SK-N-SH treated with all-trans-retinoic acid at 6 μM for 48 hours (cell line): ENCODE measurements around the gene UNC5B.

Experiments
- ATAC-seq: fragments of 200-7000 bp; cut with Tn5 transposase; 3 replicates; pipeline ENCODE4 v1.9.1; 2020; ENCODE audit warnings: mild to moderate bottlenecking, moderate library complexity
- ARNTL ChIP-seq: fragments of 450-650 bp; formaldehyde crosslinking; IDR thresholded peaks from 2 replicates; pipeline ENCODE4 v1.5.0; 2020; ENCODE audit warnings: low read depth, mild to moderate bottlenecking, moderate library complexity, borderline replicate concordance
- CSRNP3 ChIP-seq: fragments of 250-450 bp; sonication (Bioruptor Pico); IDR thresholded peaks from 2 replicates; pipeline ENCODE4 v1.5.1; 2021; ENCODE audit warnings: mild to moderate bottlenecking, moderate library complexity
- ESRRG ChIP-seq: fragments of 250-450 bp; sonication (Bioruptor Pico); IDR thresholded peaks from 2 replicates; pipeline ENCODE4 v1.6.1; 2021; ENCODE audit warnings: mild to moderate bottlenecking
- GLIS3 ChIP-seq: fragments of 250-450 bp; sonication (Bioruptor Pico); IDR thresholded peaks from 2 replicates; pipeline ENCODE4 v1.5.0; 2020; ENCODE audit warnings: mild to moderate bottlenecking, moderate library complexity
- OSR1 ChIP-seq: fragments of 250-450 bp; sonication (Bioruptor Pico); IDR thresholded peaks from 2 replicates; pipeline ENCODE4 v1.8.0; 2022; ENCODE audit warnings: moderate library complexity, mild to moderate bottlenecking, inconsistent platforms
- TCF4 ChIP-seq: fragments of 250-450 bp; sonication (Bioruptor Pico); IDR thresholded peaks from 2 replicates; pipeline ENCODE4 v1.8.0; 2021; ENCODE audit warnings: mild to moderate bottlenecking, moderate library complexity, borderline replicate concordance
- TOX ChIP-seq: fragments of 250-450 bp; sonication (Bioruptor Pico); IDR thresholded peaks from 2 replicates; pipeline ENCODE4 v1.8.0; 2021; ENCODE audit warnings: mild to moderate bottlenecking, moderate library complexity, borderline replicate concordance
- TSHZ2 ChIP-seq: fragments of 250-450 bp; sonication (Bioruptor Pico); IDR thresholded peaks from 2 replicates; pipeline ENCODE4 v1.5.0; 2020; ENCODE audit warnings: mild to moderate bottlenecking, moderate library complexity
- ZFP3 ChIP-seq: fragments of 250-450 bp; sonication (Bioruptor Pico); IDR thresholded peaks from 2 replicates; pipeline ENCODE4 v1.5.0; 2020; ENCODE audit warnings: mild to moderate bottlenecking, moderate library complexity
- ZNF565 ChIP-seq: fragments of 450-650 bp; formaldehyde crosslinking; conservative IDR thresholded peaks from 2 replicates; pipeline ENCODE4 v1.5.0; 2020; ENCODE audit warnings: low read depth, mild to moderate bottlenecking, moderate library complexity

UNC5B gene

GRCh38 chr10:71232089-71232998, 20.0 kb downstream of the UNC5B start:
- TF ChIP-seq ARNTL (CRISPR knock-in tag) = no peak
- TF ChIP-seq TCF4 (CRISPR knock-in tag) = 0 out of 2 replicates have a peak, but pooled peaks have one; percentile 22
- TF ChIP-seq ESRRG = 0 out of 2 replicates have a peak, but pooled peaks have one; percentile 24
- TF ChIP-seq TOX (CRISPR knock-in tag) = no peak
- TF ChIP-seq ZFP3 (CRISPR knock-in tag) = 0 out of 2 replicates have a peak, but pooled peaks have one; percentile 20
- ATAC-seq = peak; percentile 60

- no peak for ATAC-seq
- TF ChIP-seq ESRRG = no peak
Measured at GRCh38 chr10:71233482-71233892, 21.1 kb downstream of the UNC5B start.

- no peak for TF ChIP-seq TCF4 (CRISPR knock-in tag)
- TF ChIP-seq TSHZ2 (CRISPR knock-in tag) = 0 out of 2 replicates have a peak, but pooled peaks have one; percentile 2
Measured at GRCh38 chr10:71234004-71234894, 21.9 kb downstream of the UNC5B start.

GRCh38 chr10:71234970-71235685, 22.8 kb downstream of the UNC5B start:
- peak; percentile 77 for ATAC-seq
- peak; percentile 76 for TF ChIP-seq TSHZ2 (CRISPR knock-in tag)
- TF ChIP-seq ZFP3 (CRISPR knock-in tag) = no peak
- TF ChIP-seq GLIS3 (CRISPR knock-in tag) = 0 out of 2 replicates have a peak, but pooled peaks have one; percentile 4
- peak; percentile 78; the same call in 1 of the 2 replicates for TF ChIP-seq TCF4 (CRISPR knock-in tag)
- TF ChIP-seq ZNF565 = no peak

More at GRCh38 chr10:71234004-71234894, 21.9 kb downstream of the UNC5B start:
- no peak for ATAC-seq

- no peak for TF ChIP-seq TSHZ2 (CRISPR knock-in tag)
- TF ChIP-seq CSRNP3 = no peak
- no peak for TF ChIP-seq OSR1 (CRISPR knock-in tag)
- ATAC-seq = no peak
Measured at GRCh38 chr10:71235808-71236207, 23.4 kb downstream of the UNC5B start.
